Thoracic aorta (tissue), 2 donors: Measurements from ENCODE around the gene C1orf52. TPM values are rescaled to one million over a fixed set of nuclear protein-coding genes. Genes with fewer than 3 reads are reported as not detected.

ENCODE experiments used
- ATAC-seq: fragments of 150-250 bp; one replicate; pipeline ENCODE4 v1.8.0; 2017; ENCODE audit warnings: low read depth; ENCODE audit not compliant: insufficient number of reproducible peaks, low FRiP score
- DNase-seq: peaks from one replicate; pipeline ENCODE4 v3.0.0-alpha.2; 2020; ENCODE audit warnings: low spot score
- H3K27ac ChIP-seq, 2 donors: fragments of 200-600 bp; sonication (generic); 1 replicate in 1 of 2; 2 replicates in 1 of 2; pipeline ENCODE4 v1.5.1; 2016; ENCODE audit warnings: mild to moderate bottlenecking in 2 of 2, moderate library complexity in 2 of 2
- H3K27me3 ChIP-seq: fragments of 200-600 bp; sonication (generic); replicated peaks from 2 replicates; pipeline ENCODE4 v1.6.0; 2016; ENCODE audit warnings: mild to moderate bottlenecking; ENCODE audit not compliant: insufficient read depth
- H3K36me3 ChIP-seq: fragments of 200-600 bp; sonication (generic); one replicate; pipeline ENCODE4 v1.5.1; 2016
- H3K4me1 ChIP-seq, 2 donors: fragments of 200-600 bp; sonication (generic); 1 replicate in 1 of 2; 2 replicates in 1 of 2; pipeline versions ENCODE4 v1.5.1 to v1.6.0; 2016; ENCODE audit warnings: low read depth in 2 of 2, mild to moderate bottlenecking in 1 of 2; ENCODE audit not compliant: control insufficient read depth in 1 of 2
- H3K4me3 ChIP-seq: fragments of 200-600 bp; sonication (generic); 2 replicates; pipeline ENCODE4 v1.5.1; 2016; ENCODE audit warnings: mild to moderate bottlenecking
- H3K9me3 ChIP-seq: fragments of 200-600 bp; sonication (generic); 2 replicates; pipeline ENCODE4 v1.5.1; 2016
- CTCF ChIP-seq: fragments of 200-600 bp; sonication (generic); IDR thresholded peaks from one replicate; pipeline ENCODE4 v1.5.1; 2019; ENCODE audit warnings: antibody characterized with exemption
- total RNA-seq, 2 donors: library from RNA; depleted of rRNA; stranded (reverse); fragments of >200 nt; gene quantifications; one replicate each; pipeline versions ENCODE4 v1.1.0 to v1.2.3, GENCODE V29; 2016

C1orf52 gene
- total RNA-seq, 2 donors from 2014 or later, result 20.7 to 28.7 TPM

GRCh38 chr1:85202092-85202863 lies 57.2 kb downstream of the C1orf52 start:
- Histone ChIP-seq H3K36me3 (no peaks in the 10 kb centered on the region), H3K27ac (peak overlapping the region; percentile 96 to 97), H3K4me3 (peak overlapping the region; percentile 97), H3K9me3 (no peaks in the 10 kb centered on the region), H3K27me3 (peaks cover 3% of the 10 kb centered on the region), H3K4me1 (peaks cover 4 to 36% of the 10 kb centered on the region in 2 donors)
- ATAC-seq (no peak), DNase-seq (no peak)
- TF ChIP-seq CTCF, result no peak

GRCh38 chr1:85201340-85202091 lies 57.9 kb downstream of the C1orf52 start:
- no peak for DNase-seq
- peak overlapping the region; percentile 96 to 97 for H3K27ac ChIP-seq

GRCh38 chr1:85200463-85201339 lies 58.8 kb downstream of the C1orf52 start, which contains the start of gene SYDE2:
Gene SYDE2, minus strand, starts transcription at chr1:85201016. Its CDS starts 20 bp downstream, at chr1:85200996.
- peaks cover 3% of the 10 kb centered on the region for H3K27me3 ChIP-seq
- DNase-seq (no peak), ATAC-seq (peak; percentile 64)
- H3K27ac ChIP-seq, result peak within 1 kb of the TSS; percentile 96 to 97
- no peaks in the 10 kb centered on the region for H3K9me3 ChIP-seq
- H3K4me3 ChIP-seq, result peak within 1 kb of the TSS; percentile 97
- H3K36me3 ChIP-seq, result no peaks in the 10 kb centered on the region
- TF ChIP-seq CTCF, result no peak
- peaks cover 13 to 52% of the 10 kb centered on the region in 2 donors for H3K4me1 ChIP-seq

More at GRCh38 chr1:85201340-85202091, 57.9 kb downstream of the C1orf52 start:
- TF ChIP-seq CTCF, result no peak
- H3K36me3 ChIP-seq, result no peaks in the 10 kb centered on the region
- peak overlapping the region; percentile 97 for H3K4me3 ChIP-seq
- peaks cover 3% of the 10 kb centered on the region for H3K27me3 ChIP-seq
- H3K9me3 ChIP-seq, result no peaks in the 10 kb centered on the region
- peaks cover 9 to 43% of the 10 kb centered on the region in 2 donors for H3K4me1 ChIP-seq
- peak; percentile 41 for ATAC-seq

Other genes starting within 250 kb of the C1orf52 start
- 1 to 10 TPM; 2.3 to 3.2 TPM for gene MCOLN3, start 211.2 kb downstream of the C1orf52 start, total RNA-seq
- gene SYDE2, start 58.6 kb downstream of the C1orf52 start, total RNA-seq, result 10 to 100 TPM; 13.4 to 17.0 TPM
- gene BCL10, start 17.0 kb upstream of the C1orf52 start, total RNA-seq, result 10 to 100 TPM; 13.8 to 34.2 TPM
- 10 to 100 TPM; 30.5 to 55.4 TPM for gene DDAH1, start 205.5 kb upstream of the C1orf52 start, total RNA-seq